PC-3 (cell line): Measurements from ENCODE around the gene APOM.

ENCODE experiments used
- CTCF ChIP-seq: fragments of 300-600 bp; sonication (generic); conservative IDR thresholded peaks from 2 replicates; pipeline ENCODE4 v1.5.1; 2017; ENCODE audit warnings: antibody characterized with exemption, low read depth, mild to moderate bottlenecking, low read length
- EZH2 ChIP-seq: fragments of 300-600 bp; sonication (generic); IDR thresholded peaks from one replicate; pipeline ENCODE4 v1.6.1; 2017; ENCODE audit warnings: antibody characterized with exemption, mild to moderate bottlenecking, low read length; ENCODE audit not compliant: unreplicated experiment
- EZH2phosphoT487 ChIP-seq: fragments of 300-600 bp; sonication (generic); IDR thresholded peaks from 2 replicates; pipeline ENCODE4 v1.6.1; 2018; ENCODE audit warnings: mild to moderate bottlenecking, antibody characterized with exemption, low read length, borderline replicate concordance

- TF ChIP-seq CTCF (no peak), EZH2phosphoT487 (no peak), EZH2 (no peak)
Measured at GRCh38 chr6:31691078-31691463, 35.4 kb downstream of the APOM start.
